Measurements from ENCODE around the gene NOS3. TPM values are rescaled to one million over a fixed set of nuclear protein-coding genes. Genes with fewer than 3 reads are reported as not detected.

The NOS3 gene
- total RNA-seq, 6 donors from 2014 or later, result 3.1 to 95.3 (median 16.2) TPM

- Histone ChIP-seq H3K4me1 (peaks cover 24 to 38% (median 34%) of the 10 kb centered on the region in 4 donors), H3K36me3 (no peaks in the 10 kb centered on the region), H3K4me3 (no peak overlapping the region), H3K27me3 (peaks cover 0 to 11% (median 0%) of the 10 kb centered on the region in 4 donors), H3K9me3 (no peaks in the 10 kb centered on the region), H3K27ac (no peak overlapping the region)
- WGBS, 2 donors, result 60 to 92% methylated on average over 2 to 7 of the region's 7 CpGs
- DNase-seq, result no peak
- ATAC-seq (ENCODE audit: low FRiP score in 2 of 2), result no peak
- no peak for TF ChIP-seq POLR2AphosphoS5 (IDR thresholded peaks at IDR 0.05)
- TF ChIP-seq EP300 (IDR thresholded peaks at IDR 0.05), result no peak
- TF ChIP-seq POLR2A (IDR thresholded peaks at IDR 0.05), result no peak
- no peak for TF ChIP-seq CTCF (IDR thresholded peaks at IDR 0.05)
These were observed 21.3 kb upstream of the NOS3 start for GRCh38 chr7:150969475-150969874.

GRCh38 chr7:150970424-150970823 is 20.4 kb upstream of the NOS3 start:
- 66 to 72% methylated on average over 8 to 11 of the region's 11 CpGs for WGBS, 2 donors
- peak in 1 of 2 donors; percentile 60 for DNase-seq
- Histone ChIP-seq H3K27ac (no peak overlapping the region), H3K4me1 (peaks cover 28 to 48% (median 37%) of the 10 kb centered on the region in 4 donors), H3K4me3 (no peak overlapping the region), H3K36me3 (no peaks in the 10 kb centered on the region), H3K27me3 (peaks cover 0 to 21% (median 3%) of the 10 kb centered on the region in 4 donors), H3K9me3 (no peaks in the 10 kb centered on the region)
- no peak for ATAC-seq (ENCODE audit: low FRiP score in 2 of 2)
- TF ChIP-seq POLR2AphosphoS5 (IDR thresholded peaks at IDR 0.05) (no peak), CTCF (IDR thresholded peaks at IDR 0.05) (no peak), POLR2A (IDR thresholded peaks at IDR 0.05) (no peak), EP300 (IDR thresholded peaks at IDR 0.05) (no peak)

GRCh38 chr7:150971242-150972022 is 19.4 kb upstream of the NOS3 start:
- WGBS, 2 donors, result 59 to 71% methylated on average over 15 of the region's 16 CpGs
- no peak overlapping the region for H3K4me3 ChIP-seq
- no peaks in the 10 kb centered on the region for H3K9me3 ChIP-seq
- DNase-seq (peak in 1 of 2 donors; percentile 58), ATAC-seq (ENCODE audit: low FRiP score in 2 of 2) (no peak)
- TF ChIP-seq CTCF (IDR thresholded peaks at IDR 0.05) (no peak), EP300 (IDR thresholded peaks at IDR 0.05) (no peak), POLR2A (IDR thresholded peaks at IDR 0.05) (no peak), POLR2AphosphoS5 (IDR thresholded peaks at IDR 0.05) (no peak)
- no peaks in the 10 kb centered on the region for H3K36me3 ChIP-seq
- peaks cover 0 to 25% (median 6%) of the 10 kb centered on the region in 4 donors for H3K27me3 ChIP-seq
- peaks cover 36 to 56% (median 45%) of the 10 kb centered on the region in 4 donors for H3K4me1 ChIP-seq
- H3K27ac ChIP-seq, result peak overlapping the region in 1 of 4 donors; percentile 25

GRCh38 chr7:150972023-150972468 is 18.8 kb upstream of the NOS3 start:
- WGBS, 2 donors, result 51 to 69% methylated on average over 10 of the region's 12 CpGs
- Histone ChIP-seq H3K4me3 (no peak overlapping the region), H3K9me3 (no peaks in the 10 kb centered on the region), H3K27ac (peak overlapping the region in 1 of 4 donors; percentile 25), H3K27me3 (peaks cover 0 to 31% (median 9%) of the 10 kb centered on the region in 4 donors), H3K4me1 (peaks cover 36 to 62% (median 46%) of the 10 kb centered on the region in 4 donors), H3K36me3 (no peaks in the 10 kb centered on the region)
- no peak for TF ChIP-seq CTCF (IDR thresholded peaks at IDR 0.05)
- peak in 1 of 2 donors; percentile 29 for TF ChIP-seq POLR2AphosphoS5 (IDR thresholded peaks at IDR 0.05)
- ATAC-seq (ENCODE audit: low FRiP score in 2 of 2) (peak in 1 of 2 donors; percentile 15), DNase-seq (peak in 1 of 2 donors; percentile 88)
